Measurements from ENCODE around the gene LRRC27.
A peak's percentile ranks its signal among the peaks of the same experiment; 100 is the strongest.

Gene LRRC27

GRCh38 chr10:132392811-132393694 is 61.1 kb downstream of the LRRC27 start:
- no peak for DNase-seq

GRCh38 chr10:132393695-132394181 is 61.7 kb downstream of the LRRC27 start:
- DNase-seq = no peak

- DNase-seq = no peak
These were observed 62.3 kb downstream of the LRRC27 start for GRCh38 chr10:132394201-132394811.

- no peak for DNase-seq
These were observed 63.1 kb downstream of the LRRC27 start for GRCh38 chr10:132394936-132395703.

- DNase-seq = no peak
These were observed 63.9 kb downstream of the LRRC27 start for GRCh38 chr10:132395704-132396493.

- peak; percentile 58 for DNase-seq
These were observed 64.6 kb downstream of the LRRC27 start for GRCh38 chr10:132396494-132397035.

- DNase-seq = peak; percentile 41
These were observed 65.1 kb downstream of the LRRC27 start, which contains the start of gene PWWP2B for GRCh38 chr10:132397036-132397541. Gene PWWP2B, plus strand, starts transcription at chr10:132397200. Its CDS starts 27 bp downstream, at chr10:132397227.

- DNase-seq = peak; percentile 52
These were observed 65.9 kb downstream of the LRRC27 start for GRCh38 chr10:132397671-132398565.

- DNase-seq = no peak
These were observed 66.6 kb downstream of the LRRC27 start for GRCh38 chr10:132398566-132398991.

GRCh38 chr10:132399117-132400035 is 67.4 kb downstream of the LRRC27 start:
- no peak for DNase-seq

- DNase-seq = no peak
These were observed 68.1 kb downstream of the LRRC27 start for GRCh38 chr10:132400041-132400546.

GRCh38 chr10:132400547-132401151 is 68.7 kb downstream of the LRRC27 start:
- no peak for DNase-seq

- no peak for DNase-seq
These were observed 69.6 kb downstream of the LRRC27 start for GRCh38 chr10:132401401-132402118.

GRCh38 chr10:132402781-132403241 is 70.8 kb downstream of the LRRC27 start:
- no peak for DNase-seq

GRCh38 chr10:132403511-132404168 is 71.6 kb downstream of the LRRC27 start:
- DNase-seq = no peak

- DNase-seq = no peak
These were observed 72.3 kb downstream of the LRRC27 start for GRCh38 chr10:132404169-132404880.

Measured in fibroblast of skin of right biceps (primary cell).